HL-60 (cell line): ENCODE measurements around the gene PAPPA2.
"Not testable (repeated sequence)": the region's sequence is repeated elsewhere in the genome, so short reads cannot be mapped to it uniquely, and the experiment has no call there.

Experiments
- CTCF ChIP-seq: IDR thresholded peaks from one replicate; pipeline ENCODE4 v1.5.1; 2011; ENCODE audit warnings: low read length, control low read depth, inconsistent platforms; ENCODE audit not compliant: insufficient read depth
- POLR2AphosphoS5 ChIP-seq: IDR thresholded peaks from 2 replicates; pipeline ENCODE4 v1.6.1; 2012; ENCODE audit warnings: low read depth
- TF ChIP-seq, protein P1 (sequence below): IDR thresholded peaks from 2 replicates; pipeline ENCODE4 v1.6.1; 2012; ENCODE audit warnings: low read depth; ENCODE audit not compliant: insufficient replicate concordance

DNA sequence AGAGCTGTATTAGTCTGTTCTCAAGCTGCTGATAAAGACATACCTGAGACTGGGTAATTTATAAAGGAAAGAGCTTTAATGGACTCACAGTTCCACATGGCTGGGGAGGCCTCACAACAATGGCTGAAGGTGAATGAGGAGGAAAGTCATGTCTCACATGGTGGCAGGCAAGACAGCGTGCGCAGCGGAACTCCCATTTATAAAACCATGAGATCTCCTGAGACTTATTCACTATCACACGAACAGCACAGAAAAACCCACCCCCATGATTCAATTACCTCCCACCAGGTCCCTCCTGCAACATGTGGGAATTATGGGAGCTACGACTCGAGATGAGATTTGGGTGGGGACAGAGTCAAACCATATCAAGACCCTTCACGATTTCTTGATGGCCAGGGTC lies 98.8 kb downstream of the PAPPA2 start:
- TF ChIP-seq, protein P1, sequence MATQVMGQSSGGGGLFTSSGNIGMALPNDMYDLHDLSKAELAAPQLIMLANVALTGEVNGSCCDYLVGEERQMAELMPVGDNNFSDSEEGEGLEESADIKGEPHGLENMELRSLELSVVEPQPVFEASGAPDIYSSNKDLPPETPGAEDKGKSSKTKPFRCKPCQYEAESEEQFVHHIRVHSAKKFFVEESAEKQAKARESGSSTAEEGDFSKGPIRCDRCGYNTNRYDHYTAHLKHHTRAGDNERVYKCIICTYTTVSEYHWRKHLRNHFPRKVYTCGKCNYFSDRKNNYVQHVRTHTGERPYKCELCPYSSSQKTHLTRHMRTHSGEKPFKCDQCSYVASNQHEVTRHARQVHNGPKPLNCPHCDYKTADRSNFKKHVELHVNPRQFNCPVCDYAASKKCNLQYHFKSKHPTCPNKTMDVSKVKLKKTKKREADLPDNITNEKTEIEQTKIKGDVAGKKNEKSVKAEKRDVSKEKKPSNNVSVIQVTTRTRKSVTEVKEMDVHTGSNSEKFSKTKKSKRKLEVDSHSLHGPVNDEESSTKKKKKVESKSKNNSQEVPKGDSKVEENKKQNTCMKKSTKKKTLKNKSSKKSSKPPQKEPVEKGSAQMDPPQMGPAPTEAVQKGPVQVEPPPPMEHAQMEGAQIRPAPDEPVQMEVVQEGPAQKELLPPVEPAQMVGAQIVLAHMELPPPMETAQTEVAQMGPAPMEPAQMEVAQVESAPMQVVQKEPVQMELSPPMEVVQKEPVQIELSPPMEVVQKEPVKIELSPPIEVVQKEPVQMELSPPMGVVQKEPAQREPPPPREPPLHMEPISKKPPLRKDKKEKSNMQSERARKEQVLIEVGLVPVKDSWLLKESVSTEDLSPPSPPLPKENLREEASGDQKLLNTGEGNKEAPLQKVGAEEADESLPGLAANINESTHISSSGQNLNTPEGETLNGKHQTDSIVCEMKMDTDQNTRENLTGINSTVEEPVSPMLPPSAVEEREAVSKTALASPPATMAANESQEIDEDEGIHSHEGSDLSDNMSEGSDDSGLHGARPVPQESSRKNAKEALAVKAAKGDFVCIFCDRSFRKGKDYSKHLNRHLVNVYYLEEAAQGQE, result not testable (repeated sequence)
- TF ChIP-seq POLR2AphosphoS5, CTCF: not testable (repeated sequence)
